ENCODE data around the gene ADAM10. TPM values are rescaled to one million over a fixed set of nuclear protein-coding genes. Genes with fewer than 3 reads are reported as not detected.

Gene ADAM10
- total RNA-seq, 1 experiment from 2014 or later: 91.3 TPM

DNA sequence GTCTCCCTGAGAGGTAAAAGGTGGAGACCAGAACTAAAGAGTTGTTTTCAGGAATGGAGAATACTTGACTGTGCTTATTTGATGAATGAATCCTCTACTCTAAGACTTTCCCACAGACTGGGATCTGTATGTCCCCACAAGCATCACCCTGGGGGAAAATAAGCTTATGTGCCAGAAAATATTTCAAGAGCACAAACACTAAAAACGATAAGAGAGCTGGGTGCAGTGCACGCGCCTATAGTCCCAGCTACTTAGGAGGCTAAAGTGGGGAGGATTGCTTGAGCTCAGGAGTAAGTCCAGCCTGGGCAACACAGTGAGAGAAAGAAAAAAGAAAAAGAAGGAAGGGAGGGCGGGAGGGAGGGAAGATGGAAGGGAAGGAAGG lies 150.7 kb downstream of the ADAM10 start:
- Histone ChIP-seq H3K9me2 (replicated peaks; ENCODE audit: low read length) (no peaks in the 10 kb centered on the region), H3K9me3 (ENCODE audit: low read length) (no peaks in the 10 kb centered on the region), H3K27ac (ENCODE audit: low read length) (no peak overlapping the region), H3K9ac (ENCODE audit: low read length) (no peak overlapping the region), H3K27me3 (ENCODE audit: low read length) (no peaks in the 10 kb centered on the region), H3K36me3 (ENCODE audit: low read depth, low read length) (peaks cover 4% of the 10 kb centered on the region), H3K4me3 (ENCODE audit: low read length) (no peak overlapping the region), H4K20me1 (ENCODE audit: low read length) (no peaks in the 10 kb centered on the region), H3K4me1 (ENCODE audit: insufficient read depth, low read length) (peaks cover 5% of the 10 kb centered on the region), H3K4me2 (ENCODE audit: low read length) (no peak overlapping the region), H2AFZ (ENCODE audit: low read length) (no peak overlapping the region), H3F3A (ENCODE audit: low read length, unreplicated experiment) (no peaks in the 10 kb centered on the region), H3K79me2 (ENCODE audit: low read length) (no peaks in the 10 kb centered on the region)
- ATAC-seq (no peak), DNase-seq (no peak)
- intact Hi-C loops (cut with micrococcal nuclease): loop anchor here (5.0 kb wide), 1 partner anchor 133 kb away; no protein-coding TSS in a partner anchor
- ChIA-PET POLR2A (ENCODE audit: unreplicated experiment) (no interaction called here), CTCF (no interaction called here)
- no peak for TF ChIP-seq EZH2phosphoT487 (IDR thresholded peaks at IDR 0.05; ENCODE audit: borderline replicate concordance, low read length)
- TF ChIP-seq, protein P1, sequence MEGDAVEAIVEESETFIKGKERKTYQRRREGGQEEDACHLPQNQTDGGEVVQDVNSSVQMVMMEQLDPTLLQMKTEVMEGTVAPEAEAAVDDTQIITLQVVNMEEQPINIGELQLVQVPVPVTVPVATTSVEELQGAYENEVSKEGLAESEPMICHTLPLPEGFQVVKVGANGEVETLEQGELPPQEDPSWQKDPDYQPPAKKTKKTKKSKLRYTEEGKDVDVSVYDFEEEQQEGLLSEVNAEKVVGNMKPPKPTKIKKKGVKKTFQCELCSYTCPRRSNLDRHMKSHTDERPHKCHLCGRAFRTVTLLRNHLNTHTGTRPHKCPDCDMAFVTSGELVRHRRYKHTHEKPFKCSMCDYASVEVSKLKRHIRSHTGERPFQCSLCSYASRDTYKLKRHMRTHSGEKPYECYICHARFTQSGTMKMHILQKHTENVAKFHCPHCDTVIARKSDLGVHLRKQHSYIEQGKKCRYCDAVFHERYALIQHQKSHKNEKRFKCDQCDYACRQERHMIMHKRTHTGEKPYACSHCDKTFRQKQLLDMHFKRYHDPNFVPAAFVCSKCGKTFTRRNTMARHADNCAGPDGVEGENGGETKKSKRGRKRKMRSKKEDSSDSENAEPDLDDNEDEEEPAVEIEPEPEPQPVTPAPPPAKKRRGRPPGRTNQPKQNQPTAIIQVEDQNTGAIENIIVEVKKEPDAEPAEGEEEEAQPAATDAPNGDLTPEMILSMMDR (conservative IDR thresholded peaks at IDR 0.05; ENCODE audit: low read depth, low read length): no peak
- no peak for TF ChIP-seq EZH2 (IDR thresholded peaks at IDR 0.05; ENCODE audit: low read length, unreplicated experiment)
- BruUV-seq (replicated peaks): no TSS peak

DNA sequence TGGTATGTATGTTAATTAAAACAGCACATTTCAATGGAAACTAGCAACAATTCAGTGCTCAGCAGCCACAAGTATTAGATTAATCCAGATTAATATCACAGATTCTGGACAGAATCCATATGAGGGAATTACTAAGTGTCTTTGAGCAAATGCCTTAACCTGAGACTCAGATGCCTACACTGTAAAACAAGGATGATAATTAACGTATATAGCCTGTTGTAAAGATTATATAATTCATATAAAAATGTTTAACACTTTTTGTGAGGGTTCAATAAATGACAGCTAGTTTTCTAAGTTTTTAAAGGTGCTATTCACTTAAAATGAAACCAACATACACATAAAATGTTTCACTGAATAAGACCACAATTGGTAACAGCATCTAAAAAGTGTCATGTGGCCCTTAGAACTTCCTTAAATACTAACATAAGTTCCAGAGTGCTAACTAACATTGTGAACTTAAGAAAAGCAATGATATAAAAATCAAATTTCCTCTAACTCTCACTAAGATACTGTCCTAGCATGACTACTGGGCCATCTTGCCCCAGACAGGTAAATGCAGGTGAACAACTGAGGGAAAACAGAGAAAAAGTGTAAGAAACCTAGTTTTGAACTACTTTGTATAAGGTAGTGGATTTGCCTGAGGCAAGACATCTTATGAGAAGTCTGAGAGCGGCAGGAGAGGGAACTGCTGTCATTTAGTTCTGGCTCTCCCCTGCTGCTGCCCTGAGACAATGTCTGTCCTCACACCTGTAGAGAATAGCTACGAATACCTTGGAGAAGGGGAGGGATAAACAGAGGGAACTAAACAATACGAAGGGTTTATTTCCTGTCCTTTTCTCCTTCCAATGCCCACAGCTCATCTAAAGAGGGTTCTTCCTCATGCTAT lies 151.3 kb downstream of the ADAM10 start:
- H3K36me3 ChIP-seq (ENCODE audit: low read depth, low read length): peaks cover 2% of the 10 kb centered on the region
- CTCF ChIA-PET: no interaction called here

More for the DNA sequence above, 151.3 kb downstream of the ADAM10 start:
- H3K4me3 ChIP-seq (ENCODE audit: low read length): no peak overlapping the region
- BruUV-seq (replicated peaks): no TSS peak
- H3F3A ChIP-seq (ENCODE audit: low read length, unreplicated experiment): no peaks in the 10 kb centered on the region
- DNase-seq (no peak), ATAC-seq (no peak)
- no peak overlapping the region for H3K27ac ChIP-seq (ENCODE audit: low read length)
- H3K9me2 ChIP-seq (replicated peaks; ENCODE audit: low read length): no peaks in the 10 kb centered on the region
- no peak overlapping the region for H3K9ac ChIP-seq (ENCODE audit: low read length)
- H3K9me3 ChIP-seq (ENCODE audit: low read length): no peaks in the 10 kb centered on the region
- H3K27me3 ChIP-seq (ENCODE audit: low read length): no peaks in the 10 kb centered on the region
- intact Hi-C loops (cut with micrococcal nuclease): loop anchor here (5.0 kb wide), 1 partner anchor 134 kb away; no protein-coding TSS in a partner anchor
- H3K79me2 ChIP-seq (ENCODE audit: low read length): no peaks in the 10 kb centered on the region
- TF ChIP-seq, protein P1 (conservative IDR thresholded peaks at IDR 0.05; ENCODE audit: low read depth, low read length): no peak
- no peak for TF ChIP-seq EZH2 (IDR thresholded peaks at IDR 0.05; ENCODE audit: low read length, unreplicated experiment)
- no peak for TF ChIP-seq EZH2phosphoT487 (IDR thresholded peaks at IDR 0.05; ENCODE audit: borderline replicate concordance, low read length)
- H4K20me1 ChIP-seq (ENCODE audit: low read length): no peaks in the 10 kb centered on the region
- POLR2A ChIA-PET (ENCODE audit: unreplicated experiment): no interaction called here
- no peak overlapping the region for H3K4me2 ChIP-seq (ENCODE audit: low read length)
- no peaks in the 10 kb centered on the region for H3K4me1 ChIP-seq (ENCODE audit: insufficient read depth, low read length)
- H2AFZ ChIP-seq (ENCODE audit: low read length): no peak overlapping the region

Data from PC-3 (cell line).